Stimulated activated CD4-positive, alpha-beta T cell treated with anti-CD3 and anti-CD28 coated beads, Interleukin-1b, Interleukin-23, amount 100 ng/mL, for 1 hour (primary cell): Measurements from ENCODE around the gene CDKL4.
"Not testable (repeated sequence)": the region's sequence is repeated elsewhere in the genome, so short reads cannot be mapped to it uniquely, and the experiment has no call there.

Experiments used
- DNase-seq, 2 donors: peaks; one replicate each; pipeline ENCODE4 v3.0.0-alpha.2; 2020; ENCODE audit warnings: low read depth in 2 of 2

CDKL4 gene

DNA sequence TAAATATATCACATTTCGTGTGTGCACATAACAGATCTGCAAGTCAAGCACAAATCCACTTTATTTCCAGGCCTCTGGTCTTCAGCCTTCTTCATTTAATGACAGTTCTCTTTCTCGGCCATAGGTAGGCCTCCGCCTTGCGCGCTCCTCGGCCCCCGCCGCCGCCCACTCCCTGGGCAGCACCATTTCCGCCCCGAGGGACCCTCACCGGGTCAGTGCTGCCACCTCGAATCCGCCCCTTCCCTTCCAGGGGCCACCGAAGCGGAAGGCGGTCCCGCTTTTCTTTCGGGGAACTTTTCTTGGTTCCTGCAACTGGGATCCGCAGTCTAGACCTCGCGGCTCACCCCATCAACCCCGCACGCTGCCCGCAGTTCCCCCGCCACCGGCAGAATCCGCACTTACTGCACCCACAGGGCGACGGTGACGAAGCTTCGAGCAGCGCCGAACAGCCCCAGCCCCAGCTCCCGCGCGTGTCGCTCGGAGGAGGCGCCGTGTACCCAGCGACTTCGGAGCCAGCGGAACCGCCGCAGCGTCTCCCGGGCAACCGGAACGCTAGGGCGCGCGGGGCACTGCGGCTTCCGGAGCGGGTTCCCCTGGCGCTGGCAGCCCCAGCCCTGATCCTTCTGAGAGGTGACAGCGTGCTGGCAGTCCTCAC lies at the start of gene CDKL4:
TSS of gene CDKL4 (minus strand) at position 502 of the 655 bp plus-strand sequence.
- DNase-seq = no peak

DNA sequence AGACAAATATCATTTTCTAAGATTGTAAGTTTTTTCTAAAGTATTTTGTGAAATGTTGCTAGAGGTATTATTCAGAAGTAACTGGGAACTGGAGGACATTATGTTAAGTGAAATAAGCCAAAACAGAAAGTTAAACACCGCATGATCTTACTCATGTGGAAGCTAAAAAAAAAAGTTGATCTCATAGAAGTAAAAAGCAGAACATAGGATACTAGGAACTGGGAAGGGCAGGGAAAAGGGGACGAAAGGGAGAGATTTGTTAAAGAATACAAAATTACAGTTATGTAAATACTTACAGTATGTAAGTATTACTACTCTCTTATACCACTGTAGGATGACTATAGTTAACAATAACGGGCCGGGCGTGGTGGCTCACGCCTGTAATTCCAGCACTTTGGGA lies 46.7 kb upstream of the CDKL4 start:
- no peak for DNase-seq

- no peak for DNase-seq
These were observed 45.8 kb upstream of the CDKL4 start for GRCh38 chr2:39289609-39290008.

DNA sequence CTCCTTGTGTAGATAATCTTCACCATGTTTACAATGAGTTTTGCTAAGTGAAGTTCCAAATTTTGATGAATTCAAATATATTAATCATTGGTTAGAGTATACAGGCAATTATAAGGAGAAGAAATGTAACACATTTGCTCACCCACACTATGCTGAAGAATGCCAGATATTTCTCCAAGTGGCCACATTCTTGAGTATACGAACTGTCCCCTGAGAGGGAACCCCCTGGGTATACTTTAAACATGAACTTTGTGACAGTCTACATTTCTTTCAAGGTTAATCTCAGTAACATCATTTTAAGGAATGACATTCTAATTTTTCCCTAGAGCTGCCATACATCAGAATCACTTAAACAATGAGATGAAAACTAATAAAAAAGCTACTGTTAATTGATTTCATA lies 39.8 kb upstream of the CDKL4 start:
- no peak for DNase-seq

DNA sequence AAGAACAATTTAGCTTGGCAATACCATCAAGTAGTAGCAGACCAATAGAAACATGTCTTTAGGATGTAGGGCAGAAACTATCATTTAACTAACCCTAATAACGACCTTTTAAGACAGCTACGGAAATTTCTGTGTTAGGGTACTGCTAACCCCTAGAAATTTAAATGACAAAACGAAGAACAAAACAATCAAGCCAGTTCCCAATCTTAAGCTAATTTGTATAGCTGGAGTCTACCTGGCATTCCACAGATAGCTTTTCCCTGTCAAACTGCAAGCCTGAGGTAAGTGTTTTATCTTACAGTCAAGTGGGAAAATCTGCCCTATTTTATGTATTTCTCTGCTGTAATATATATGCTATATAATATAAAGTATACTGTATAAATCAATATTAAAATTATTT lies 37.6 kb upstream of the CDKL4 start:
- DNase-seq = no peak

GRCh38 chr2:39275016-39275415 lies 31.2 kb upstream of the CDKL4 start:
- no peak for DNase-seq

- no peak for DNase-seq
These were observed 26.2 kb upstream of the CDKL4 start for GRCh38 chr2:39269941-39270340.

DNA sequence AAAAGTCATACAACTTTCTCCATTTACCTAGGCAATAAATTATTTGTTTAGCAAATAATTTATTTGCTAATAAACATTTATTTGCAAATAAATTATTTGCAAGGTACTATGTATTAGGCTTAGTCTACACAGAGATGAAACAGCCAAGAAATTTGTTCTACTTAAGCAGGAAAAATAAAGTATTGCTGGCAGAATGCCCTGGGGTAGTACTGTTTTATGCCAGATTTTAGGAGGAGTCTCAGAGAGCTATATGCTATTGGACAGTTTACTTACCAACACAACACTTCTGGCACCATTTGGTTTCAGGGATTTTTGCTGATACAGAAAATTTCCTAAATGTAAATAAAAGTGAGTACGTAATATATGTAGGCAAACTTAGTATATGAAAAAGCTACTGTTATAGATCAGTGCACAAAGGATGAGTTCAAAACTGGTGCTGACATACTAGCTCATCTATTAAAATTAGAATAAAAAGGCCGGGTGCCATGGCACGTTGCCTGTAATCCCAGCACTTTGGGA lies 23.2 kb upstream of the CDKL4 start:
- DNase-seq = no peak

DNA sequence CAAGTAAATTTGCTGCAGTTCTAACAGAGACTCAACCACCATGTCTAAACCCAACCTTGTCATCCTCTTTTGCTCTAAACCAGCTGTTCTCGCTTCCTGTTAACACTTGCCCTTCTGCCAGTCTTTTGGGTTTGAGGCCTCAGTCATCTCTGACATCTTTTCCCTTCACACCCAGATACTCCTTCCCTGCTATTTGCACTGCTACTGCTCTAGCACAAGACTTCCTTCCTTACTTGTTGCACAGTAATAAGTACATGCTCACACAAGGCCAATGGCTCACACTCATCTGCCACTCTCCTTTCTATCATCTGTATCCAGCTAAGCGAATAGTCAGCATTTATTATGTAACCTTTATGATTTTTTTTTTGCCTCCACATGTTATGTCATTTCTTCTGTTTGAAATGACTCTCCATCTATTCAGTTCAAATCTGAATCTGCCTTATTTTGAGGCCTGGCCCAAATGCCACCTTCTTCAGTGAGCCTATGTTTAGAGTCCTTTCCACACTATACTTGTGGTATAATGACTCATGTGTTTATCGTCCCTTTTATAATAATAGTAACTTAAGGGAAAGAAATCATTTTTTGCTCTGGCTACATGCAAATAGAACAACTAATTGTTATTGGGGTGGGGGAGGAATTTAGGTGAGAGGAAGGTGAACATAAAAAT lies 22.5 kb upstream of the CDKL4 start:
- no peak for DNase-seq

DNA sequence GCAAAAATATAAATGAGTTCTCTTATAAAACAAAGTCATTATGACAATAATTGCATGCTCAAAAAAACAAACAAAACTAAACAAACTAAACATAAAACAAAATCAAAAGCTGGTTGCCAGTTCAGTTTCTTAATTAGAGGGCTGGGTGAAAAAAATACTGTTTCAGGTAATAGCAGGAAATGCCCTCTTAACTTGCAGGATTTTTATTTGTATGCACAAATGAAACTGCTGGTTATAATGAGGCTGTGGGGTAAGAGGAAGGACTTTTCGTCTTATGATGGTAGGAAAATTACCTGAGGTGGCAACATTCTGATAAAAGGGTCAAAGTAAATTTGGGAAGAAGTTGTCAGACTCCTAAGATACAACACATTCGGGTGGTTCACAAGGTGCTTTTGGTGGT lies 21.5 kb upstream of the CDKL4 start:
- no peak for DNase-seq

GRCh38 chr2:39264733-39265132 lies 21.0 kb upstream of the CDKL4 start:
- no peak for DNase-seq

DNA sequence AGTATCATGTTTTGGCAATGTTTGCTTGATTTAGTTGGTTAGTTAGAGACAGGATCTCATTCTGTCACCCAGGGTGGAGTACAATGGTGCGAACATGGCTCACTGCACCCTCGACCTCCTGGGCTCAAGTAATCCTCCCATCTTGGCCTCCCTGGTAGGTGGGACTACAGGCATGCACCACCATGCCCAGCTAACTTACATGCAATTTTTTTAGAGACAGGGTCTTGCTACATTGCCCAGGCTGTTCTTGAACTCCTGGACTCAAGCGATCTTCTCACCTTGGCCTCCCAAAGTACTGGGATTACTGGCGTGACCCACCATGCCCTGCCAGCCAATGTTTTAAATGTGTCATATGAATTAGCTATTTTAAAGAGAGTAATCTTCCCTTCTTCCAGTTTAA lies 16.3 kb upstream of the CDKL4 start:
- DNase-seq = no peak

DNA sequence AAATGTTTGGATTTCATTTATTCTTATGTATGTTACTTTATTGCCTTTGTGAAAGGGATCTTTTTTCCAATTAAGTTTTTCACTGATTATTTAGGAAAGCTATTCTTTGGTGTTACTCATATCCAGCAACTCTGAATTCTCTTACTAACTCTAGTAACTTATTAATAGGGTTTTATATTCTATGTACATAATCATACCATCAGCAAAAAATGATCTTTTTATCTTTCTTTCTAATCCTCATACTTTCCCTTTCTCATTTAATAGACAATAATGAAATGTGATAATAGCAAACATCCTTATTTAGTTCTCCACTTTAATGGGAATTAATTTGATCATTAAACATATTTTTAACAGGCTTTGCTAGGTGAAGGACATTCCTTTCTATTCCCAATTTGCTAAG lies 12.3 kb upstream of the CDKL4 start:
- no peak for DNase-seq

DNA sequence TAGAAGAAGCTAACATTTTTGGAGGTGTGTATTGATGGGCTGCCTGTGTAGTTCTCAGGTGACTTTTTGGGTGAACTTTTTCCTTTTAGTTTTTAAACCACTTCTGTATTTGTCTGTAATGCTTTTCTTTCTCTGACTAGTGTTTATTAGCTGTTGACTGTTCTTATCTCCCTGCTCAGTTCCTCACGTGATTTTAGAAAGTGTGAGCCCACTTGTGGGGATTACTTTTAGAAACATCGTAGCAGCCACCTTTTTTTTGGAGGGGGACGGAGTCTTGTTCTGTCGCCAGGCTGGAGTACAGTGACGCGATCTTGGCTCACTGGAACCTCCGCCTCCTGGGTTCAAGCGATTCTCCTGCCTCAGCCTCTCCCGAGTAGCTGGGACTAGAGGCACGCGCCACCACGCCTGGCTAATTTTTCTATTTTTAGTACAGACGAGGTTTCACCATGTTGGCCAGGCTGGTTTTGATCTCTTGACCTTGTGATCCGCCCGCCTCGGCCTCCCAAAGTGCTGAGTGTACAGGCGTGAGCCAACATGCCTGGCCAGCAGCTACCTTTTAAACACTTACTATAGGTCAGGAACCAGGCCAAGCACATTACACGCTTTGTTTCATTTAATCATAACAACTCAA lies 9.2 kb upstream of the CDKL4 start:
- DNase-seq = no peak

GRCh38 chr2:39247512-39248043 lies 3.8 kb upstream of the CDKL4 start:
- no peak for DNase-seq

DNA sequence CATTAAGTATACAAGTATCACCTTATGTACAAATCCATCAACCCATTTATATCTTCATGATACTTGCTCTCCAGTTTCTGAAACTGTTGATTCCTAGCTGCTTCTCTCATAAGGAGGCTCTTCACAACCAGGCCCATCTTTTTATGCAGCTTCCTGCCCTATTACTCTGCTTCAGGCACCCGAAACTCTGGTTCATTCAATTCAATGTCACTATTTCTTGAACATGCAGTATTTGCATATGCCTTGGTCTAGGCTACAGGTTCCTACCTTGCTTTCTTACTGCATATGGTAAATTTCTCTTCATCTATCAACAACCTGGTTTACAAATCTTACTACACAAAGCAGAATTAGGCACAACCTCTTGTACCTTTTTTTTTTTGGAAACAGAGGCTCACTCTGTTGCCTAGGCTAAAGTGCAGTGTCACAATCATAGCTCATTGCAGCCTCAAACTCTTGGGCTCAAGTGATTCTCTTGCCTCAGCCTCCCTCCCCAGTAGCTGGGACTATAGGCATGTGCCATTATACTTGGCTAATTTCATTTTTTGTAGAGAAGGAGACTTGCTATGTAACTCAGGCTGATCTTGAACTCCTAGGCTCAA lies 2.7 kb upstream of the CDKL4 start:
- DNase-seq = no peak

GRCh38 chr2:39244963-39245625 lies 1.3 kb upstream of the CDKL4 start:
- not testable (repeated sequence) for DNase-seq

DNA sequence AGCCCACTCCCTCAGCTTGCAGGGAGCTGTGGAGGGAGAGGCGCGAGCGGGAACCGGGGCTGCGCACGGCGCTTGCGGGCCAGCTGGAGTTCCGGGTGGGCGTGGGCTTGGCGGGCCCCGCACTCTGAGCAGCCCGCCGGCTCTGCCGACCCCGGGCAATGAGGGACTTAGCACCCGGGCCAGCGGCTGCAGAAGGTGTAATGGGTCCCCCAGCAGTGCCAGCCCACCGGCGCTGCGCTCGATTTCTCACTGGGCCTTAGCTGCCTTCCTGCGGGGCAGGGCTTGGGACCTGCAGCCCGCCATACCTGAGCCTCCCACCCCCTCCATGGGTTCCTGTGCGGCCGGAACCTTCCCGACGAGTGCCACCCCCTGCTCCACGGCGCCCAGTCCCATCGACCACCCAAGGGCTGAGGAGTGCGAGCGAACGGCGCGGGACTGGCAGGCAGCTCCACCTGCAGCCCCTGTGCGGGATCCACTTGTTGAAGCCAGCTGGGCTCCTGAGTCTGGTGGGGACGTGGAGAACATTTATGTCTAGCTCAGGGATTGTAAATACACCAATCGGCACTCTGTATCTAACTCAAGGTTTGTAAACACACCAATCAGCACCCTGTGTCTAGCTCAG lies 582 bp upstream of the CDKL4 start:
- not testable (repeated sequence) for DNase-seq

DNA sequence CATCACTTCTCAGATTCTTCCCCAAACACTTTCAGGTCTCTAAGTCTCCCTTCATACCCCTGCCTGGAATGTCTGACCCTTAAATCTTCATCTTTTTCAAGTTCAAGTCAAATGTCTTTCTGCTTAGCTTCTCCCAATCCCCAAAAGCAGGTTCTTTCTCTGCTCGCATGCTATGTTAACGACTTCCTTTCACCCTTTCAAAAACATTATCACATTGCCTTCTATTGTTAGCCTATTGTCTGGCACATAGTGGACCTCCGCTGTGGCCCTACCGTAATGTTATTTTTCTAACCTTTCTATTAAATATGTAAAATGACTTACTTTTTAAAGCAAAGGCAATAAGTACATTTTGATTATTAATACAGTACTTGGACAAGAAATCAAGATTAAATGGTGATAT lies 2.2 kb downstream of the CDKL4 start:
- DNase-seq = no peak

- no peak for DNase-seq
These were observed 3.0 kb downstream of the CDKL4 start for GRCh38 chr2:39240758-39241157.

DNA sequence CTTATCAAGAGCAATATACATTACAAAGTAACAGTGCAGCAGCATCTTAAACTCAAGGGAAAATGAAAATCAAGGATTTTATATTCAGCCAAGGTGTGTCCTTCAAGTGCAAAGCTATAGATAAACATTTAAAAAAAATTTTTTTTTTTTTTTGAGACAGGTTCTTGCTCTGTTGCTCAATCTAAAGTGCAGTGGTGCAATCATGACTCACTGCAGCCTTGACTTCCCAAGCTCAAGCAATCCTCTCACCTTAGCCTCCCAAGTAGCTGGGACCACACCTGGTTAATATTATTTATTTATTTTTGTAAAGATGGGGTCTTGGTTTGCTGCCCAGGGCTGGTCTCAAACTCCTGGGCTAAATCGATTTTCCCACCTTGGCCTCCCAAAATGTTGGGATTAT lies 9.0 kb downstream of the CDKL4 start:
- no peak for DNase-seq
